ENCODE measurements around the gene SLC9A9. TPM values are rescaled to one million over a fixed set of nuclear protein-coding genes. Genes with fewer than 3 reads are reported as not detected.

The SLC9A9 gene
- total and polyA plus RNA-seq, 2 of the 8 experiments (the other 6 are each of a cell fraction or from before 2014, with no cell fraction given), result 0.48 to 1.1 TPM

- H3K9ac ChIP-seq (replicated peaks in 1 of 4; ENCODE audit: extremely low read depth in 1 of 4, low read depth in 3 of 4, low read length in 3 of 4), result no peak overlapping the region
- no peak overlapping the region for H2AK5ac ChIP-seq (ENCODE audit: low read depth, low read length)
- no peak overlapping the region for H4K5ac ChIP-seq (ENCODE audit: insufficient read length, low read depth, low read length)
- CTCF ChIA-PET (ENCODE audit: partially characterized antibody), result interaction anchor here (0.8 to 1.0 kb wide), 2 partner anchors 14 to 107 kb away, joined by 3 read pairs; no protein-coding TSS in a partner anchor
- H3K9me3 ChIP-seq (ENCODE audit: insufficient read depth in 2 of 2, low read depth in 1 of 2, low read length in 1 of 2), result no peaks in the 10 kb centered on the region
- no peak overlapping the region for H3K4me2 ChIP-seq (ENCODE audit: insufficient read depth in 1 of 2, low read depth in 2 of 2, low read length in 2 of 2)
- H2BK120ac ChIP-seq (replicated peaks; ENCODE audit: low read depth, low read length), result no peak overlapping the region
- no peaks in the 10 kb centered on the region for H4K20me1 ChIP-seq (replicated peaks in 1 of 2; ENCODE audit: control insufficient read depth in 1 of 2, insufficient read depth in 2 of 2, low read length in 2 of 2)
- no peaks in the 10 kb centered on the region for H3K36me3 ChIP-seq (ENCODE audit: control insufficient read depth in 2 of 4, insufficient read depth in 4 of 4, low read length in 3 of 4)
- peaks cover 0 to 2% (median 0%) of the 10 kb centered on the region in 4 experiments; a peak in 1 of 7 replicates for H3K4me1 ChIP-seq (replicated peaks in 1 of 4; ENCODE audit: control insufficient read depth in 3 of 4, insufficient read depth in 4 of 4, low read length in 3 of 4)
- no peak overlapping the region; the same call in 1 of the 2 replicates for H4K8ac ChIP-seq (ENCODE audit: extremely low read depth, insufficient read depth, low read length)
- H3K23ac ChIP-seq (ENCODE audit: insufficient read length), result no peak overlapping the region
- no peak overlapping the region for H2BK15ac ChIP-seq (ENCODE audit: low read length)
- no peaks in the 10 kb centered on the region for H3K79me1 ChIP-seq (ENCODE audit: low read depth, low read length)
- FAIRE-seq (no peak), DNase-seq (ENCODE audit: low read depth in 1 of 2, low spot score in 2 of 2) (no peak)
- no peak overlapping the region for H3K18ac ChIP-seq (ENCODE audit: extremely low read depth, low read length)
- no peak overlapping the region for H2BK20ac ChIP-seq (ENCODE audit: low read length)
- no peak overlapping the region for H3K14ac ChIP-seq (ENCODE audit: insufficient read length)
- TF ChIP-seq ASH2L (IDR thresholded peaks at IDR 0.05; ENCODE audit: low read length), result no peak
- TF ChIP-seq TAF7 (optimal IDR thresholded peaks at IDR 0.05; ENCODE audit: borderline replicate concordance, low read depth, low read length), result no peak
- no peak for TF ChIP-seq RAD21 (IDR thresholded peaks at IDR 0.05 in 1 of 2, conservative IDR thresholded peaks at IDR 0.05 in 1 of 2; ENCODE audit: low read depth in 2 of 2, low read length in 2 of 2)
- TF ChIP-seq GABPA (IDR thresholded peaks at IDR 0.05; ENCODE audit: borderline replicate concordance, insufficient read depth, low read length), result no peak
- no peak for TF ChIP-seq ATF2 (IDR thresholded peaks at IDR 0.05; ENCODE audit: low read length)
- no peak for TF ChIP-seq HDAC2 (IDR thresholded peaks at IDR 0.05; ENCODE audit: borderline replicate concordance in 1 of 2, low read depth in 2 of 2, low read length in 2 of 2)
- TF ChIP-seq MAFK (IDR thresholded peaks at IDR 0.05; ENCODE audit: low read depth, low read length), result no peak
- no peak for TF ChIP-seq SUZ12 (IDR thresholded peaks at IDR 0.05; ENCODE audit: low read length)
- H3K27ac ChIP-seq (ENCODE audit: low read depth, low read length), result no peak overlapping the region
- 0 out of 2 replicates have a peak overlapping the region, but pooled peaks have one; percentile 51 for H2AFZ ChIP-seq (ENCODE audit: low read length)
- POLR2A ChIA-PET (ENCODE audit: partially characterized antibody), result no interaction called here
- no peak overlapping the region for H2BK5ac ChIP-seq (ENCODE audit: low read depth, low read length)
- no peak overlapping the region for H3K4me3 ChIP-seq (ENCODE audit: extremely low read depth in 1 of 4, insufficient read depth in 2 of 4, low read depth in 3 of 4, low read length in 4 of 4)
- 91% methylated on average over 3 of the region's 3 CpGs; no CpG with 5 or more reads in 1 of the 2 experiments for WGBS, 2 experiments (ENCODE audit: extremely low coverage in 1 of 2, insufficient coverage in 1 of 2, insufficient read length in 1 of 2, insufficient replicate concordance in 2 of 2, low coverage in 1 of 2, low lambda C conversion rate in 2 of 2, missing lambda C conversion rate in 1 of 2)
- H3K4ac ChIP-seq (replicated peaks; ENCODE audit: insufficient read length, low read depth, low read length), result no peak overlapping the region
- no peaks in the 10 kb centered on the region for H3K23me2 ChIP-seq (ENCODE audit: low read depth, low read length)
- no peaks in the 10 kb centered on the region for H3K79me2 ChIP-seq (ENCODE audit: control insufficient read depth in 1 of 2, insufficient read depth in 2 of 2, low read length in 2 of 2)
- no peak overlapping the region for H3K56ac ChIP-seq (replicated peaks; ENCODE audit: insufficient read length, low read depth, low read length)
- H4K91ac ChIP-seq (replicated peaks; ENCODE audit: insufficient read length, low read length), result no peak overlapping the region
- H3K27me3 ChIP-seq (replicated peaks in 1 of 4; ENCODE audit: control insufficient read depth in 3 of 4, extremely low read depth in 1 of 4, insufficient read depth in 3 of 4, low read length in 3 of 4), result no peaks in the 10 kb centered on the region
- no peak overlapping the region for H2BK12ac ChIP-seq (ENCODE audit: low read depth, low read length)
These were observed 311.3 kb downstream of the SLC9A9 start for GRCh38 chr3:143536817-143537535.
